Activated T-helper 1 cell treated with Interleukin-2 at 50 U/mL for 16 hours (primary cell): ENCODE results near the gene JUND.

Source experiments
- DNase-seq: peaks from one replicate; pipeline ENCODE4 v3.0.0-alpha.2; 2020; ENCODE audit warnings: low read depth

JUND gene

DNA sequence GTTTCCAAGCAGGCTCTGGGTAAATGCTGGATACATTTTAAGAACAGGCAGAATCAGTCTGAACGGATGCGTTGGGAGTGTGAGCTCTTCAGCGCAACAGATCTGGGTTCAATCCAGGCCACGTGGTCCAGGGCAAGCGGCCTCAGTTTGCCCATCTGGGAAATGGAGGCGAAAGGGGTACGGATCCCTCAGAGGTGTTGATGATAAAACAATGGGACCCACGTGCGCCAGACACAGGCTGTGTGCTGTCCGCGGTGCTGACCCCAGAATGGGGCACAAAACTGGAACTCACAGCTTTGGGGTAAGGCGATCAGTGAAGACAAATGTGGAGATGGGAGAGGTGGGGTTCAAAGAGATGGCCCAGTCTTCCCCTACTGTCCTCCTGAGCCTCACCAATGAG lies 42.1 kb downstream of the JUND start:
- no peak for DNase-seq

- DNase-seq = no peak
Observed at GRCh38 chr19:18234194-18234593, 47.2 kb downstream of the JUND start.

- DNase-seq = peak; percentile 12
Observed at GRCh38 chr19:18233224-18233825, 48.1 kb downstream of the JUND start.

GRCh38 chr19:18232540-18233223 lies 48.7 kb downstream of the JUND start:
- DNase-seq = no peak

GRCh38 chr19:18231775-18232174 lies 49.6 kb downstream of the JUND start:
- no peak for DNase-seq

DNA sequence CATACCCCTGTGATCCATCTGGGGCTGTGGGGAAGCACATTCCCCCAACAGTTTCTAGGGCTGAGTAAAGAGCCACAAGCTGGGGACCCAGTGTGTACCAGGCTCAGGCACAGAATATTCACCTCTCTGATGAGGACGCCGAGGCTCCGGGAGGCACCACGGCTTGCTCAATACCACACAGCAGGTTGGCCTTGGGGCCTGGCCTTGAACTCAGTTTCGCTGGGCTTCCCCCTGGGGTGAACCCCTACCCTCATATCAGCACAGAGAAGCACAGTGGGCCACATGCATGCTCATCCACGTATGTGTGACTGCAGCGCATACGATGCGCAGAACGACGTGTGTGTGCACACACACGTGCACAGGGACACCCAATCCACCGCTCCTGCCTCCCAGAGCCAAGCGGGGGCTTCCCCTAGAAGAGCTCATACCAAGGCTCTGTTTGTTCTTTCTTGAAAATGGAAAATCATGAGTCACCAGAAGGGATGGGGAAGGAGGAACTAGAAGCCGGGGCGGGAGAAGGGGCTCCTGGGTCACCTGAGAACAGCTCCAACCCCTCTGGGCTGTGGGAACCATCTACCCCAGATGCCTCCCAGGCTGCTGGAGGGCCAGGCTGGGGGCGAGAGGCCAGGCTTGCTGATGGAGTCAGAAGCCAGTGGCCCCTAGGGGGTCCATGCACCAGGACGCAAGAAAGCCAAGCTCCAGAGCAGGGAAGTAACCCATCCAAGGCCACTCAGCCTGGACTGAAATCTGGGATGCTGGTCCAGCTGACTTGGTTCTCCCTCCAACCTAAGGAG lies 50.3 kb downstream of the JUND start:
- DNase-seq = no peak

- no peak for DNase-seq
Observed at GRCh38 chr19:18229915-18230314, 51.5 kb downstream of the JUND start.
